ENCODE measurements around the gene CARD14.

CARD14 gene

GRCh38 chr17:80152081-80152702 lies 17.6 kb upstream of the CARD14 start:
- TF ChIP-seq SIN3A (IDR thresholded peaks at IDR 0.05; ENCODE audit: borderline replicate concordance, insufficient read depth, low read length) (no peak), FOXP2 (optimal IDR thresholded peaks at IDR 0.05; ENCODE audit: borderline replicate concordance, extremely low read depth, extremely low read length, insufficient read depth) (no peak), REST (IDR thresholded peaks at IDR 0.05; ENCODE audit: insufficient read depth in 1 of 2, low read depth in 2 of 2, low read length in 2 of 2) (no peak), TAF1 (IDR thresholded peaks at IDR 0.05; ENCODE audit: borderline replicate concordance, insufficient read depth, low read length) (no peak), POLR2AphosphoS5 (IDR thresholded peaks at IDR 0.05; ENCODE audit: low read depth, low read length) (no peak)

GRCh38 chr17:80153004-80153403 lies 16.8 kb upstream of the CARD14 start:
- TF ChIP-seq SIN3A (IDR thresholded peaks at IDR 0.05; ENCODE audit: borderline replicate concordance, insufficient read depth, low read length) (no peak), FOXP2 (optimal IDR thresholded peaks at IDR 0.05; ENCODE audit: borderline replicate concordance, extremely low read depth, extremely low read length, insufficient read depth) (no peak), TAF1 (IDR thresholded peaks at IDR 0.05; ENCODE audit: borderline replicate concordance, insufficient read depth, low read length) (no peak), POLR2AphosphoS5 (IDR thresholded peaks at IDR 0.05; ENCODE audit: low read depth, low read length) (no peak), REST (IDR thresholded peaks at IDR 0.05; ENCODE audit: insufficient read depth in 1 of 2, low read depth in 2 of 2, low read length in 2 of 2) (no peak)

GRCh38 chr17:80154166-80154565 lies 15.7 kb upstream of the CARD14 start:
- no peak for TF ChIP-seq REST (IDR thresholded peaks at IDR 0.05; ENCODE audit: insufficient read depth in 1 of 2, low read depth in 2 of 2, low read length in 2 of 2)
- TF ChIP-seq FOXP2 (optimal IDR thresholded peaks at IDR 0.05; ENCODE audit: borderline replicate concordance, extremely low read depth, extremely low read length, insufficient read depth): no peak
- TF ChIP-seq POLR2AphosphoS5 (IDR thresholded peaks at IDR 0.05; ENCODE audit: low read depth, low read length): no peak
- no peak for TF ChIP-seq SIN3A (IDR thresholded peaks at IDR 0.05; ENCODE audit: borderline replicate concordance, insufficient read depth, low read length)
- TF ChIP-seq TAF1 (IDR thresholded peaks at IDR 0.05; ENCODE audit: borderline replicate concordance, insufficient read depth, low read length): no peak

GRCh38 chr17:80158846-80159245 lies 11.0 kb upstream of the CARD14 start:
- TF ChIP-seq REST (IDR thresholded peaks at IDR 0.05; ENCODE audit: insufficient read depth in 1 of 2, low read depth in 2 of 2, low read length in 2 of 2) (0 out of 4 replicates have a peak, but pooled peaks of 1 of the 2 experiments have one; percentile 21), SIN3A (IDR thresholded peaks at IDR 0.05; ENCODE audit: borderline replicate concordance, insufficient read depth, low read length) (no peak)

- TF ChIP-seq FOXP2 (optimal IDR thresholded peaks at IDR 0.05; ENCODE audit: borderline replicate concordance, extremely low read depth, extremely low read length, insufficient read depth) (no peak), REST (IDR thresholded peaks at IDR 0.05; ENCODE audit: insufficient read depth in 1 of 2, low read depth in 2 of 2, low read length in 2 of 2) (no peak), TAF1 (IDR thresholded peaks at IDR 0.05; ENCODE audit: borderline replicate concordance, insufficient read depth, low read length) (no peak), POLR2AphosphoS5 (IDR thresholded peaks at IDR 0.05; ENCODE audit: low read depth, low read length) (no peak), SIN3A (IDR thresholded peaks at IDR 0.05; ENCODE audit: borderline replicate concordance, insufficient read depth, low read length) (no peak)
These were observed 9.3 kb upstream of the CARD14 start for GRCh38 chr17:80160536-80160935.
